ENCODE results near the gene ZBTB6. TPM values are rescaled to one million over a fixed set of nuclear protein-coding genes. Genes with fewer than 3 reads are reported as not detected.

The ZBTB6 gene
- total and polyA plus RNA-seq, 9 of the 15 experiments (the other 6 are each of a cell fraction or from before 2014, with no cell fraction given) = 1.4 to 7.2 (median 5.3) TPM

DNA sequence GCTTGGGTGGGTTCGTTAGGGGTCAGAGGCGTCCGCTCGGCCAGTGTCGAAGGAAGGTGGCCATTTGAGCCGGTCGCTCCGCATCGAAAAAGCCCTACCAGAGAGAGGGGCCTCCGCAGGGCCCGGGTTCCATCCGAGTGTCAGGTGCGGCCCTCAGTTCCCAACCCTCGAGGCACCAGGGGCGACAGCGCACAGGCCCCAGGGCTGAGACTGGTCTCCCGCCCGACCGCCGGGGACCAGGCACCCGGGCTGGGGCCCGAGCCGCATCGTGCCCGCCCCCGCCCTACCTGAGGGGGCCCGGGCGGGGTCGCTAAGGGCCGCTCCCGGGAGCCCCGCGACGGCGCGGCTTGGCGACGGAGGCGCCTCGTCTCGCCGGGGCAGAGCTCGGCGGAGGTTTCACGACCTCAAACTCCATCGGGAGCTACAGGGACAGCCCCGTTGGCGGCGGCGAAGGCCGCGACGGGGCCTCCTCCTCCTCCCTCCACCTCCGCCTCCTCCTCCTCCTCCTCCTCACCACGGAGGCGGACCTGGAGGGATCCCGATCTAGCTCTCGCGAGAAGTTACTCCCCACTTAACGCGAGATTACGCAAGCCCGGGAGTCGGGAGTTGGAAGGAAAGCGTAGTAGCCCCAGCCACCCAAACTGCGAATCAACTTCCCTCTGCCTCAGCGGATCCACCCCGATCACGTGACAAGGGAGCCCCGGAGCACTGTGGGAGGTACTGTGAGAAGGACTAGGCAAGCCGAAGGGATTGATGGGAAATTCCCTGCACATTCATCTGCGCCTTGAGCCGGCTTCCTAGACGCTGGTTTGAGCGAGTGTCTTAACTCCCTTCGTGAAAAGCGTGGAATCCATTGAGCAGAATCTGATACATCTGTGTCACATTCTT lies 8.1 kb downstream of the ZBTB6 start, which contains the start of gene RC3H2:
TSS of gene RC3H2 (minus strand) at position 537 of the 888 bp plus-strand sequence. CDS start 7,850 bp downstream, outside the sequence.
- no peaks in the 10 kb centered on the region for H3K9me1 ChIP-seq (ENCODE audit: control insufficient read depth, insufficient read depth, low read length)
- TSS peak; percentile 53 for BruUV-seq (replicated peaks)
- H3K9ac ChIP-seq (ENCODE audit: insufficient read depth in 1 of 2, low read depth in 2 of 2, low read length in 2 of 2) = peak within 1 kb of the TSS; percentile 95 to 98
- DNase-seq (ENCODE audit: extremely low read depth in 1 of 4, low spot score in 3 of 4) (peak; percentile 93 to 99 (median 94)), ATAC-seq (peak; percentile 91), FAIRE-seq (peak; percentile 99)
- H3K4me1 ChIP-seq (replicated peaks in 1 of 2; ENCODE audit: control insufficient read depth in 2 of 2, insufficient read depth in 2 of 2, low read length in 2 of 2) = peaks cover 3 to 7% of the 10 kb centered on the region in 2 experiments; a peak in 3 of 5 replicates
- peak within 1 kb of the TSS; percentile 91 for H2AFZ ChIP-seq (ENCODE audit: low read depth, low read length)
- H4K20me1 ChIP-seq (replicated peaks; ENCODE audit: control insufficient read depth, insufficient read depth, low read length) = no peaks in the 10 kb centered on the region
- POLR2A ChIA-PET = interaction anchor here (0.5 to 2.1 kb wide), 13 partner anchors 8 to 1276 kb away, joined by 3 to 14 read pairs (median 3); partner anchors contain the start of gene ZBTB6
- in situ Hi-C loops (cut with MboI) = no loop called here
- no peaks in the 10 kb centered on the region for H3K9me3 ChIP-seq (replicated peaks; ENCODE audit: control insufficient read depth, insufficient read depth, low read depth, low read length)
- H3K79me2 ChIP-seq (ENCODE audit: control insufficient read depth, insufficient read depth, low read length) = peaks cover 52% of the 10 kb centered on the region
- no peaks in the 10 kb centered on the region for H3K27me3 ChIP-seq (ENCODE audit: control insufficient read depth in 2 of 2, insufficient read depth in 2 of 2, low read length in 2 of 2)
- peak within 1 kb of the TSS; percentile 91 for H3K27ac ChIP-seq (ENCODE audit: extremely low read depth, low read depth, low read length)
- H3K36me3 ChIP-seq (ENCODE audit: control insufficient read depth, insufficient read depth, low read length) = peaks cover 9% of the 10 kb centered on the region; the same call in 1 of the 3 replicates
- CTCF ChIA-PET (ENCODE audit: low intra/inter-chr PET ratio) = no interaction called here
- H3K4me2 ChIP-seq (ENCODE audit: insufficient read depth, low read length) = peak within 1 kb of the TSS; percentile 86
- intact Hi-C loops (cut with micrococcal nuclease) = loop anchor here (1.0 kb wide), 1 partner anchor 26 kb away; the partner anchor contains the start of gene ZBTB26
- H3K4me3 ChIP-seq = peak within 1 kb of the TSS; percentile 71
- 1% methylated on average over 44 of the region's 77 CpGs for WGBS (ENCODE audit: insufficient coverage, low coverage, missing lambda C conversion rate)
- TF ChIP-seq ZNF830 (CRISPR knock-in tag; IDR thresholded peaks at IDR 0.05) (no peak), KLF6 (CRISPR knock-in tag; IDR thresholded peaks at IDR 0.05; ENCODE audit: borderline replicate concordance) (peak; percentile 61; the same call in 1 of the 2 replicates), MBD2 (IDR thresholded peaks at IDR 0.05; ENCODE audit: borderline replicate concordance, low read depth) (peak; percentile 35; the same call in 1 of the 2 replicates), NFATC3 (IDR thresholded peaks at IDR 0.05) (no peak), ZNF143 (CRISPR knock-in tag; IDR thresholded peaks at IDR 0.05) (peak; percentile 88), GATAD2B (IDR thresholded peaks at IDR 0.05; ENCODE audit: borderline replicate concordance) (0 out of 2 replicates have a peak, but pooled peaks have one; percentile 48), EGR1 (conservative IDR thresholded peaks at IDR 0.05) (peak; percentile 100), DMBX1 (CRISPR knock-in tag; IDR thresholded peaks at IDR 0.05; ENCODE audit: borderline replicate concordance) (peak; percentile 30), ZNF347 (CRISPR knock-in tag; IDR thresholded peaks at IDR 0.05; ENCODE audit: low read depth) (no peak), HCFC1 (IDR thresholded peaks at IDR 0.05; ENCODE audit: low read depth, low read length) (peak; percentile 90), BACH1 (tag; IDR thresholded peaks at IDR 0.05) (no peak), MCM3 (IDR thresholded peaks at IDR 0.05) (no peak)
- TF ChIP-seq, protein P1, sequence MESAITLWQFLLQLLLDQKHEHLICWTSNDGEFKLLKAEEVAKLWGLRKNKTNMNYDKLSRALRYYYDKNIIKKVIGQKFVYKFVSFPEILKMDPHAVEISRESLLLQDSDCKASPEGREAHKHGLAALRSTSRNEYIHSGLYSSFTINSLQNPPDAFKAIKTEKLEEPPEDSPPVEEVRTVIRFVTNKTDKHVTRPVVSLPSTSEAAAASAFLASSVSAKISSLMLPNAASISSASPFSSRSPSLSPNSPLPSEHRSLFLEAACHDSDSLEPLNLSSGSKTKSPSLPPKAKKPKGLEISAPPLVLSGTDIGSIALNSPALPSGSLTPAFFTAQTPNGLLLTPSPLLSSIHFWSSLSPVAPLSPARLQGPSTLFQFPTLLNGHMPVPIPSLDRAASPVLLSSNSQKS (CRISPR knock-in tag; IDR thresholded peaks at IDR 0.05) = no peak
- TF ChIP-seq, protein P2, sequence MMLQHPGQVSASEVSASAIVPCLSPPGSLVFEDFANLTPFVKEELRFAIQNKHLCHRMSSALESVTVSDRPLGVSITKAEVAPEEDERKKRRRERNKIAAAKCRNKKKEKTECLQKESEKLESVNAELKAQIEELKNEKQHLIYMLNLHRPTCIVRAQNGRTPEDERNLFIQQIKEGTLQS (IDR thresholded peaks at IDR 0.05) = peak; percentile 70
- TF ChIP-seq, protein P2 (CRISPR knock-in tag; conservative IDR thresholded peaks at IDR 0.05) = no peak
- TF ChIP-seq, protein P3, sequence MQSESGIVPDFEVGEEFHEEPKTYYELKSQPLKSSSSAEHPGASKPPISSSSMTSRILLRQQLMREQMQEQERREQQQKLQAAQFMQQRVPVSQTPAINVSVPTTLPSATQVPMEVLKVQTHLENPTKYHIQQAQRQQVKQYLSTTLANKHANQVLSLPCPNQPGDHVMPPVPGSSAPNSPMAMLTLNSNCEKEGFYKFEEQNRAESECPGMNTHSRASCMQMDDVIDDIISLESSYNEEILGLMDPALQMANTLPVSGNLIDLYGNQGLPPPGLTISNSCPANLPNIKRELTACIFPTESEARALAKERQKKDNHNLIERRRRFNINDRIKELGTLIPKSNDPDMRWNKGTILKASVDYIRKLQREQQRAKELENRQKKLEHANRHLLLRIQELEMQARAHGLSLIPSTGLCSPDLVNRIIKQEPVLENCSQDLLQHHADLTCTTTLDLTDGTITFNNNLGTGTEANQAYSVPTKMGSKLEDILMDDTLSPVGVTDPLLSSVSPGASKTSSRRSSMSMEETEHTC (IDR thresholded peaks at IDR 0.05) = peak; percentile 76; the same call in 1 of the 2 replicates
